B cell (primary cell): Measurements from ENCODE around the gene ZNF507.

Source experiments
- CTCF ChIP-seq: fragments of 200-600 bp; IDR thresholded peaks from one replicate; pipeline ENCODE4 v1.8.0; 2022; ENCODE audit warnings: antibody characterized with exemption, mild to moderate bottlenecking
- EZH2 ChIP-seq: IDR thresholded peaks from 2 replicates; pipeline ENCODE4 v1.6.1; 2012; ENCODE audit warnings: borderline replicate concordance, low read depth, mild to moderate bottlenecking, moderate library complexity, low read length; ENCODE audit not compliant: insufficient read depth, poor library complexity, severe bottlenecking

DNA sequence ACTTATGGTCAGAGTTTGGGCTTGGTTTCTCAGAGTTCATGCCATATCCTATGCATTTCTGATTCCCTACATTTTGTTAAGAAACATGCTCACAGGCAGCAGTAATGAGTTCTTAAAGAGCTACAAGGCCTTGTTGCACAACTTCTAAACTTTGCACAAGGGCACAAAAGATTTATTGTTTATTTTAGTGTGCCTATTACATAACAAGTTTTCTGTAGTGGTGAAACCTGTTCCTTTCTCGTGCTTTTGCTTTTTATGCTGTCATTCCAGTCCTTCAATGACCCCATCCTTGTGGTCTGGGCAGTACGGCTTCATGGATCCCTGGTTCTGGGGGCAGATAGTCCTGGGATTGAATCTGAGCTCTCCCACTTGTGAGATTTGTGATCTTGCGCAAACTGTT lies 17.8 kb downstream of the ZNF507 start:
- no peak for TF ChIP-seq CTCF
- TF ChIP-seq EZH2, result no peak
